Peyer's patch (tissue), 4 donors: Measurements from ENCODE around the gene SERGEF.

Experiments used
- POLR2A ChIP-seq, 2 donors: fragments of 450-650 bp; IDR thresholded peaks; one replicate each; pipeline ENCODE4 v1.5.1; 2017; ENCODE audit warnings: antibody characterized with exemption in 2 of 2, mild to moderate bottlenecking in 2 of 2, moderate library complexity in 2 of 2
- TF ChIP-seq, protein P1 (sequence below), 6 experiments: fragments of 450-650 bp in 4 of 6; fragments of 200-600 bp in 2 of 6; sonication (generic) in 1 of 6; IDR thresholded peaks; one replicate each; pipeline ENCODE4 v1.5.1; 2017 to 2019; ENCODE audit warnings: antibody characterized with exemption in 6 of 6, mild to moderate bottlenecking in 3 of 6, moderate library complexity in 1 of 6

DNA sequence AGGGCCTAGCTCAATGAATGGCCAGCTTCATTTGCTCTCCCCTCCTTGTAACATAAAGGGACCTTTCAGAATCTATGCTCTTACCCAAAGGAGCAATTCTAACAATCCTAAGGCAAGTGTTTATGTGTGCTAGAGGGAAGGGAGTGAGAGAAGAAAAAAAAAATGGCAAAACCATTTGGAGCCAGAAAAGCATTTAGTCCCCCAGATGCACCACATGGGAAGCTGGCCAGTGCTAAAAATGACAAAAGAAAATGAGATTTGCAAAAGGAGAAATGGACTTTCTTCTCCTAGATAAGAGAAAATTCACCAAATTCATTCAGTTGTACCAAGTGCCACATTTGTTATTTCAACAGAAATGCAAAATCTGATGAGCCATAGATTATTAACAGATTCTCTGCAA, 52.8 kb downstream of the SERGEF start:
- TF ChIP-seq, protein P1, sequence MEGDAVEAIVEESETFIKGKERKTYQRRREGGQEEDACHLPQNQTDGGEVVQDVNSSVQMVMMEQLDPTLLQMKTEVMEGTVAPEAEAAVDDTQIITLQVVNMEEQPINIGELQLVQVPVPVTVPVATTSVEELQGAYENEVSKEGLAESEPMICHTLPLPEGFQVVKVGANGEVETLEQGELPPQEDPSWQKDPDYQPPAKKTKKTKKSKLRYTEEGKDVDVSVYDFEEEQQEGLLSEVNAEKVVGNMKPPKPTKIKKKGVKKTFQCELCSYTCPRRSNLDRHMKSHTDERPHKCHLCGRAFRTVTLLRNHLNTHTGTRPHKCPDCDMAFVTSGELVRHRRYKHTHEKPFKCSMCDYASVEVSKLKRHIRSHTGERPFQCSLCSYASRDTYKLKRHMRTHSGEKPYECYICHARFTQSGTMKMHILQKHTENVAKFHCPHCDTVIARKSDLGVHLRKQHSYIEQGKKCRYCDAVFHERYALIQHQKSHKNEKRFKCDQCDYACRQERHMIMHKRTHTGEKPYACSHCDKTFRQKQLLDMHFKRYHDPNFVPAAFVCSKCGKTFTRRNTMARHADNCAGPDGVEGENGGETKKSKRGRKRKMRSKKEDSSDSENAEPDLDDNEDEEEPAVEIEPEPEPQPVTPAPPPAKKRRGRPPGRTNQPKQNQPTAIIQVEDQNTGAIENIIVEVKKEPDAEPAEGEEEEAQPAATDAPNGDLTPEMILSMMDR (IDR thresholded peaks at IDR 0.05), result no peak
- no peak for TF ChIP-seq POLR2A (IDR thresholded peaks at IDR 0.05)
